Measurements from ENCODE around the gene PLCD3.

PLCD3 gene

DNA sequence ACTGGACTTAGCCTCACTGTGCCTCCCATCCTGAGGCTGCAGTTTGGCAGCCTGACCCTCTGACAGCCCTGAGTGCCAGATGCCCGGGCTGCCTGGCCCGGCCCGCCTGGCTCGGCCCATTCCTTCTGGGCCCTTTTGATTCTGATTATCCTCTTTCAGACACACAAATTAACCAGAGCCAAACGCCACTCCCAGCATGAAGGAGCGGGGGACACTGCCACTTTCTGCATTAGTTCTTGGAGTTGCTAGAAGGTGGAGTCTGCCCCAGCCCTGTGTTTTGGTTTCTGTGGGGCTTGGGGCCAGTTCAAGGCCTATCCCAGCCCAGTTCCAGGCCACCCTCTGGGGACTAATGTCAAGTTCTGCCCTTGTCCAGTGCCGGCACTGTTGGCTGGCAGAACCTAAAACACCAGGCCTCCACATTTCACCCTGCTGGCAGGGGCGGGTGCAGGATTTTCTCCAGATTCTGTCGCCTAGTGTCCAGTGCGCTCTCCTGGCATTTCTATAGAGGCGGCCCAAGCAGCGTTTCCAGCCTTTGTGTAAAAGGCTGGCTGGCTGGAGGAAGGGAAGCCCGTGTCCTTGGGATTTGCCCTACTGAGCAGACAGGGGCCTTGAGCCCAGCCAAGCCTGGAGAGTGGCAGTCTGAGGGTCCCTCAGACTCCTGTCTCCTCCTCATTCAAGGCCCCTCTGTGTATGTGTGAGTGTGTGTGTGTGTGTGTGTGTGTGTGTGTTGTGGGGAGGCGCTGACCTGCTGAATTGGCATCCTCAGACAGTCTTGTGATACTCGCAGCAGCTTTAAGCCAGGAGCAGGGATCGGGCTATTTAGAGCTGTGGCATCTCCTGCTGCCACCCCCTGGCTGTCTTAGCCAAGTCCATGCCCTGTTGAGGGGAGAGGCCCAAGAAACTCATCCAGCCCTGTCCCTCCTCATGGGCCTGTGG, 21.4 kb downstream of the PLCD3 start:
- no peak overlapping the region for H3K4me3 ChIP-seq (ENCODE audit: low read depth, low read length)
- DNase-seq (ENCODE audit: low read depth): no peak
- TF ChIP-seq, protein P1, sequence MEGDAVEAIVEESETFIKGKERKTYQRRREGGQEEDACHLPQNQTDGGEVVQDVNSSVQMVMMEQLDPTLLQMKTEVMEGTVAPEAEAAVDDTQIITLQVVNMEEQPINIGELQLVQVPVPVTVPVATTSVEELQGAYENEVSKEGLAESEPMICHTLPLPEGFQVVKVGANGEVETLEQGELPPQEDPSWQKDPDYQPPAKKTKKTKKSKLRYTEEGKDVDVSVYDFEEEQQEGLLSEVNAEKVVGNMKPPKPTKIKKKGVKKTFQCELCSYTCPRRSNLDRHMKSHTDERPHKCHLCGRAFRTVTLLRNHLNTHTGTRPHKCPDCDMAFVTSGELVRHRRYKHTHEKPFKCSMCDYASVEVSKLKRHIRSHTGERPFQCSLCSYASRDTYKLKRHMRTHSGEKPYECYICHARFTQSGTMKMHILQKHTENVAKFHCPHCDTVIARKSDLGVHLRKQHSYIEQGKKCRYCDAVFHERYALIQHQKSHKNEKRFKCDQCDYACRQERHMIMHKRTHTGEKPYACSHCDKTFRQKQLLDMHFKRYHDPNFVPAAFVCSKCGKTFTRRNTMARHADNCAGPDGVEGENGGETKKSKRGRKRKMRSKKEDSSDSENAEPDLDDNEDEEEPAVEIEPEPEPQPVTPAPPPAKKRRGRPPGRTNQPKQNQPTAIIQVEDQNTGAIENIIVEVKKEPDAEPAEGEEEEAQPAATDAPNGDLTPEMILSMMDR (IDR thresholded peaks at IDR 0.05; ENCODE audit: insufficient read depth, low read depth, low read length, missing control alignments): no peak

DNA sequence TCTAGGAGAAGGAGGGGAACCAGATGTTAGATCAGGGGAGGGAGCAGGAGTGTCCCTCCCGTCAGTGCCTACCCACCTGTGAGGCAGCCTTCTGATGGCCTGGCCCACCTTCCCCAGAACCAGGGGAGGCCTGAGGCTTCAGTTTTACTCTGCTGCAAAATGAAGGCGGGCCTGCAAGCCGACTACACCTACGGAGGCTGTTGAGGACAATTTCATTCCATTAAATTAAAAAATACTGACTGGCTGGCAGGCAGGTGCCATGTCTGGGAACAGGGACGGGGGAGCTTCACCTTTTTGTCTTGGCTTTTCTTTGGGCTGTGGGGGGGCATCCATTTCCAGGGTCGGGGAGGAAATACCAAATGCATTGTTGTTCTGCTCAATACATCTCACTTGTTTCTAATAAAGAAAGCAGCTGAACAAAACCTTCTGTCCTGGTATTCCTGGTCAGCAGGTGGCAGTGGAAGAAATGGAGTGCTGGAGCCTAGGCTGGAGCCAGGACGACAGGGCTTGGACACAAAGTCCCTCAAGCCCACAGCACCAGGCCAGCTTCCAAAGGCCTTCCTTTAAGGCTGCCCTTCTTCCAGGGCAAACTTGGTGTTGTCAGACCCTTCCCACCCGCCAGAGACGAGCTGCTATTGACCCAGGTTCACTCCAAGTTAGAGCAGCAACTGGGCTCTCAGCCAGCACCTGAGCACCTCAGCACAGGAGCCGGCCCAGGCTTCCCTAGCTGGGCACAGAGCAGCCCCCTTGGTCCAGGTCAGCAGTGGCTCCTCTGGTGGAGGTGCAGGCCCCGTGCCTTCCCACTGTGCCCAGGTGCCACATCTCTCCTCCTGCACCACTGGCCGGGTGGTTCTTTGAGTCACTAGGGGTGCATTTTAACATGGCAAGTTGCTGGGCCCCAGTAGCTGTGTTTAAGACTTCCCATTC, 23.5 kb downstream of the PLCD3 start:
- TF ChIP-seq, protein P1 (IDR thresholded peaks at IDR 0.05; ENCODE audit: insufficient read depth, low read depth, low read length, missing control alignments): no peak
- no peak overlapping the region for H3K4me3 ChIP-seq (ENCODE audit: low read depth, low read length)
- DNase-seq (ENCODE audit: low read depth): no peak

DNA sequence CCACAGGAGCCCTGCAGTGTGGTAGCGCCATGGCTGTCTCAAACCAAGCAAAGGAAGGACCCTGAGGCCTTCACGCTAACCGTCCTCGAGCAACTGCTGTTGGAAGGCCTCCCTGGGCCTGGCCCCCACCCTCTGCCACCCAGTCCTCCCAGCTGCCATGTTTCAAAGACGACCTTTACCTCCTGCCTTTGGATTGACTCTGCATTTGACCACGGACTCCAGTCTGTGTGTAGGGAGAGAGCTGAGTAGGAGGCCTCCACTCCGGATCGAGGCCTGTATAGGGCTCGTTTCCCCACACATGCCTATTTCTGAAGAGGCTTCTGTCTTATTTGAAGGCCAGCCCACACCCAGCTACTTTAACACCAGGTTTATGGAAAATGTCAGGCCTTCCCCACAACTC, 24.3 kb downstream of the PLCD3 start:
- H3K4me3 ChIP-seq (ENCODE audit: low read depth, low read length): no peak overlapping the region
- DNase-seq (ENCODE audit: low read depth): no peak
- TF ChIP-seq, protein P1 (IDR thresholded peaks at IDR 0.05; ENCODE audit: insufficient read depth, low read depth, low read length, missing control alignments): no peak

DNA sequence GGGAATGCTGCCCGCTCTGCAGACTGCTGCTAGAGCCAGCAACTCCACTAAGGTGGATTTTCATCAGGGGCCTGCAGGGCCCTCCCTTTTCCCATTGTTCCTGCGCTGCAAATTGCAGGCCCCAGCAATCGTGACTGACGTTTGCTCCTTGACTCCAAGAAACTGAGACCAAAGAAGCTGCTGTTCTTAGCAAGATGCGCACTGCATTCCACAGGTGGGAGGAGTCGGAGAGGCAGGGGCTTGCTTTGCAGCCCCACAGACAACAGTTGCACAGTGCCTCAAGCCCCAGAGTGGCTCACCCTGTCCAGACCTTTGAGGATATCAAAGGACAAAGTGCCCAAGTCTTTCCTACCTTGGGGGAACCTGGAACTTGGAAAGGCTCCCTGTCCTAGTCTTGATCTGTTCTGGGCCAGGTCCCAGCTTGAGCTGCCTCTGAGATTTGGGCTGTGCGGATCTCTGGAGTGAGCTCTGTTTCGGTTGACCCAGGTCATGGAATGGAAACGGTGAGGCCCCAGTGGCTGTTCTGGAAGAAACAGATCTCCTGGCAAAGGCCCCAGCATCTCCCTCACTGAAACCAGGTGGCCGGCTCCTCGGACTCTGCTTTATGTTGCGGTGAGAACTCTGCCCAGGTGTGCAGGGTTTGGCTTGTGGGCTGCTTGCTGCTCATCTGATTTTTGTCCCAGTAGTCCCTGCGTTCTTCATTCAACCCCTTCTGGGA, 24.9 kb downstream of the PLCD3 start:
- TF ChIP-seq, protein P1 (IDR thresholded peaks at IDR 0.05; ENCODE audit: insufficient read depth, low read depth, low read length, missing control alignments): no peak
- DNase-seq (ENCODE audit: low read depth): no peak

DNA sequence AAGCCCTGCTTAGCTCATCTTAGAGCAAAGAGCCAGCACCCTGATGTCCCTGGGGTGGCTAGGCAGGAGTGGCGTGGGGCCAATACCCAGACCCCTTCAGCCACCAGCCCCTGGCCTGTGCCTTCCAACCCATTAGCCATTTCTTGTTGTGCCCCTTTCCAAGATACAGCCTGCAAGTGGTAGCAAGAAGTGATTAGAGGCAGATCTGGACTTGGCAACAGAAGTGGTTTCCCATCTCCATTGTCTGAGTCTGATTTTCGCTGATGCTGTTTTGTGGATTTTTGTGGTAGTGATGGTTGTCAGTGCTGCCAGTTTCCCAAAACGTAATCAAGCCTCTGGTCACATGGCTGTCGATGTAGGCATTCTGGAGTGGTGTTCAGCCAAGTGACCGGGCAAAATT, 25.7 kb downstream of the PLCD3 start:
- TF ChIP-seq, protein P1 (IDR thresholded peaks at IDR 0.05; ENCODE audit: insufficient read depth, low read depth, low read length, missing control alignments): no peak
- DNase-seq (ENCODE audit: low read depth): no peak
- no peak overlapping the region for H3K4me3 ChIP-seq (ENCODE audit: low read depth, low read length)

More for the DNA sequence above, 24.9 kb downstream of the PLCD3 start:
- H3K4me3 ChIP-seq (ENCODE audit: low read depth, low read length): no peak overlapping the region

DNA sequence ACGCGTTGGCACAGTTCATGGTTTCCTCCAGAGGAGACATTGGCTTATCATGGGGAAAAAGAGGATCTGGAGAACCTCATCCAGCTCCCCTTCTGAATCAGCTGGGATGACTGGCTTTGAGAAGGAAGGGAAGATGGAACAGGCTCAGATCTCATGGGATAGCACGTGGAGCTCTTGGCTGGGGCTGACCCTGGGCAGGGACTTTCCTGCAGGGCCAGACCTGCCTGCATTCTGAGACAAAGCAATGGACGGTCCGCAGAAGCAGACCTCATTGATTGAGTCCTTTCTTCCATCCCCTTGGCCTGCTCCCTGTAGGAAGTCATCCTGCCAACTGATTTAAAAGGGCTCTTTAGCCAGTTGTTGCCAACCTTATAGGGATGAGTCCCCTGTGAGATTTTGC, 26.2 kb downstream of the PLCD3 start:
- no peak overlapping the region for H3K4me3 ChIP-seq (ENCODE audit: low read depth, low read length)
- DNase-seq (ENCODE audit: low read depth): no peak
- TF ChIP-seq, protein P1 (IDR thresholded peaks at IDR 0.05; ENCODE audit: insufficient read depth, low read depth, low read length, missing control alignments): no peak
